T1000 (cell line): Measurements from ENCODE around the gene AP1M2.
A peak's percentile ranks its signal among the peaks of the same experiment; 100 is the strongest.
"Not testable (repeated sequence)": the region's sequence is repeated elsewhere in the genome, so short reads cannot be mapped to it uniquely, and the experiment has no call there.

Source experiments
- DNase-seq: peaks from one replicate; lab custom pipeline; 2025; ENCODE audit warnings: mixed read lengths; lab: John Stamatoyannopoulos, UW

AP1M2 gene

DNA sequence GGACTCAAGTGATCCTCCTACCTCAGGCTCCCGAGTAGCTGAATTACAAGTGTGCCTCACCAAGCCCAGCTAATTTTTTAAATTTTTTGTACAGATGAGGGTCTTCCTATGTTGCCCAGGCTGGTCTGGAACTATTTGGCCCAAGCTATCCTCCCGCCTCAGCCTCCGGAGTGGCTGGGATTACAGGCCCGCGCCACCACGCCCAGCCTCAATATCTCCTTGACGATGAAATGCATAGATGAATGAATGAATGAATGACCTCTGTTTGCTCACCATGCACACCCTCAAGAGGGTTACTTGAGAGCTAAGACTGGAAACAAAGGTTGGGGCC, 14.9 kb upstream of the AP1M2 start:
- DNase-seq = no peak

- no peak for DNase-seq
Observed at GRCh38 chr19:10600149-10600548, 13.0 kb upstream of the AP1M2 start.

DNA sequence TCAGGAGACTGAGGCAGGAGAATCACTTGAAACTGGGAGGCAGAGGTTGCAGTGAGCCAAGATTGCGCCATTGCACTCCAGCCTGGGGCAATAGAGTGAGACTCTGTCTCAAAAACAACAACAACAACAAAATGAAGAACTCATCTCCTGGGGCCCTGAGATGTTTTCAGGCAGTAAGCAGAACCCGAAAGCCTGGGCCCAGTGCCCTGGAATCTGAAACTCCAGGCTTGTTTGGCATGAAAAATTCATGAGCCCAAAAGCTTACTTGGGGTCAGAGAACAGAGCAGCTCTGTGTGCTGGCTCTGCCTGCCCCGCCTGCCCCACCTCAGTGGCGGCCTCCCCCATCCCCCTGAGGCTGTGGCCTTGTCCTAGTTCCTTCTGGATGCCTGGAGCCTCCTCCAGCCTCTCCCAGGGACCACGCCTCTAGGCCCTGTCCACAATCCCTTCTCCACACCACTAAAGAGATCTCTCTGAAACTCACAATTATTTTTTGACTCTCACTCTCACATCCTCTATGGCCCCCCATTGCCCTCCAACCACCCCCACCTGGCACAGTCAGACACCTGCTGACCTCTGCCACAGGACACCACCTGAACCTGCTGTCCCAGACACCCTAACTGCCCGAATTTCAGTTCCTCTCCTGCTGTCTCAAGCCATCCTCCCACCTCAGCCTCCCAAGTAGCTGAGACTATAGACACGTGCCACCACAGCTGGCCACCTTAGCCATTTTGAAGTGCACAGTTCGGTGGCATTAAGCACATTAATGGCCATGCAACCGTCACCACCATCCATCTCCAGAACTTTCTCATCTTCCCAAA, 6.9 kb upstream of the AP1M2 start:
- DNase-seq = no peak

DNA sequence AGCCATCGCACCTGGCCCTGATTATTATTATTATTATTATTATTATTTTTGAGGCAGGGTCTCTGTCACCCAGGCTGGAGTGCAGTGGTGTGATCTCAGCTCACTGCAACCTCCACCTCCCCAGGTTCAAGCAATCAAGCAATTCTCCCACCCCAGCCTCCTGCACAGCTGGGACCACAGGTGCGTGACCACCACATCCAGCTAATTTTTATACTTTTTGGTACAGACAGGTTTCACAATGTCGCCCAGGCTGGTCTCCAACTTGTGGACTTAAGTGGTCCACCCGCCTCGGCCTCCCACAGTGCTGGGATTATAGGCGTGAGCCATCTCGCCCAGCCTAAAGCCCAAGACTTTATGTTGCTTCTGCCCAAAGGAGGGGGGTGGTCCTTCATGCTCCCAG, 6.0 kb upstream of the AP1M2 start:
- no peak for DNase-seq

- no peak for DNase-seq
Observed at GRCh38 chr19:10587839-10588150, 683 bp upstream of the AP1M2 start.

DNA sequence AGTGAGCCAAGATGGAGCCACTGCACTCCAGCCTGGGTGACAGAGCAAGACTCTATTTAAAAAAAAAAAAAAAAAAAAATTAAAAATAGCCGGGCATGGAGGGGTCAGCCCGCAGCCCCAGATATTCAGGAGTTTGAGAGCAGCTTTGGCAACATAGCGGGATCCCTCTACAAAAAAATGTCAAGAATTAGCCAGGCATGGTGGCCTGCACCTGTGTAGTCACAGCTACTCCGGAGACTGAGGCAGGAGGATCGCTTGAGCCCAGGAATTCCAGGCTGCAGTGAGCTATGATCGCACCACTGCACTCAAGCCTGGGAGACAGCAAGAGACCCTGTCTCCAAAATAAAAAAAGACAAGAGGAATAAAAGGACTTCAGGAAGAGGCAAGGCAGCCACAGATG, 716 bp downstream of the AP1M2 start:
- no peak for DNase-seq

- no peak for DNase-seq
Observed at GRCh38 chr19:10583036-10583776, 3.9 kb downstream of the AP1M2 start.

GRCh38 chr19:10582091-10582490, 5.0 kb downstream of the AP1M2 start:
- DNase-seq = no peak

DNA sequence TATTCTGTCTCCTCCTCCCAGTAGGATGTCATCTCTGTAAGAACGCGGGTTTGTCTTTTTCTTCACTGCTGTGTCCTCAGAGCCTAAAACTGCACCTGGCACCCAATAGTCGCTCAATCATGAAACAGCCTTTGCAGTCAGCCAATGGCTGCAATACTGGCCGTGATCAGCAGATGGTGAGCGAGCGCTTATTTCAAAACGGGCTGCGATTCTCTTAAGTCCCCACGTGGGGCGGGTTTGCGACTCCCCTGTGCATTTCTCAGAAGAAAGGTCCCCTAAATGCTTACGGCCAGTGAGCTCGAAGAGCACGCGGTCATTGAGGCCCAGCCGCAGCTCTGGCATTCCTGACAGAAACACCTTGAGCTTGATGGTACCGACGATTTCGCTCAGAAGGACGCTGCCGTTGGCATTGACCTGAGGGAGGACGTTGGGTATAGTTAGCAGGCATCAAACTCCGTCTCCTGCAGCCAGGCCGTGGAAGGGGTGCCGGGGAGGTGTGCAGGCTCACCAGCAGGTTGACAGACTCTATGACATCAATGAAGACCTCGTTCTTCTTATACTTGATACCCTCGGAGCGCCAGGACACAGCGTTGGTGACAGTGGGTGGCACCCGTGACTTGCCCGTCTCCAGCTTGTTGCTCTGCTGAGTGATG, 6.0 kb downstream of the AP1M2 start:
- peak; percentile 66 for DNase-seq

- no peak for DNase-seq
Observed at GRCh38 chr19:10577951-10578350, 9.2 kb downstream of the AP1M2 start.

GRCh38 chr19:10575011-10575716, 11.9 kb downstream of the AP1M2 start:
- no peak for DNase-seq

DNA sequence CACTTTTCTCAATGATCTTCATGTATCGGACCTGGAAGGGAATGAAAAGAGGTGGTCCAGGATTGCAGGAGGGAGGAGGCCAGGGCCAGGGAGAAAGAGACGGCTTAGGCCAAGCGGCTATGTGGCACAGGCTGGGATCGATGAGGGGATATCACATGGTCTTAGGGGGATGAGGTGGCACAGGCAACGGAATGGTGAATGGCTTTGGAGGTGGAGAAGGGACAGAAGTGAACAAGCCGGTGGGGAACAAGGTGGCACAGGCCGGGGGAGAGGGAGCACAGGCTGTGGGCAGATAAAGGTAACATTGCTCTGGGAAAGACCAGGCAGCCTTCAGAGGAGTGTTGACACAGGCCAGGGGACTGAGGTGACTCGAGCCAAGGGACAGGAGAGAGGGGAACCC, 12.7 kb downstream of the AP1M2 start:
- no peak for DNase-seq

DNA sequence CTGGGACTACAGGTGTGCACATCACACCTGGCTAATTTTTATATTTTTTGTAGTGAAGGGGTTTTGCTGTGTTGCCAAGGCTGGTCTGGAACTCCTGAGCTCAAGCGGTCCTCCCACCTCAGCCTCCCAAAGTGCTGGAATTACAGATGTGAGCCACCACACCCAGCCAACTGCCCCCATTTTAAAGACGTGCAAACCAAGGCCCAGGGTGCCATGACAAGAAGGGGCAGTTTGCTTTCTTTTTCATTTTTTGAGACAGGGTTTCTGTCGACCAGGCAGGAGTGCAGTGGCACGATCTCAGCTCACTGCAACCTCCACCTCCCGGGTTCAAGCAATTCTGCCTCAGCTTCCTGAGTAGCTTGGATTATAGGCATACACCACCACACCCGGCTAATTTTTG, 13.3 kb downstream of the AP1M2 start:
- DNase-seq = not testable (repeated sequence)

DNA sequence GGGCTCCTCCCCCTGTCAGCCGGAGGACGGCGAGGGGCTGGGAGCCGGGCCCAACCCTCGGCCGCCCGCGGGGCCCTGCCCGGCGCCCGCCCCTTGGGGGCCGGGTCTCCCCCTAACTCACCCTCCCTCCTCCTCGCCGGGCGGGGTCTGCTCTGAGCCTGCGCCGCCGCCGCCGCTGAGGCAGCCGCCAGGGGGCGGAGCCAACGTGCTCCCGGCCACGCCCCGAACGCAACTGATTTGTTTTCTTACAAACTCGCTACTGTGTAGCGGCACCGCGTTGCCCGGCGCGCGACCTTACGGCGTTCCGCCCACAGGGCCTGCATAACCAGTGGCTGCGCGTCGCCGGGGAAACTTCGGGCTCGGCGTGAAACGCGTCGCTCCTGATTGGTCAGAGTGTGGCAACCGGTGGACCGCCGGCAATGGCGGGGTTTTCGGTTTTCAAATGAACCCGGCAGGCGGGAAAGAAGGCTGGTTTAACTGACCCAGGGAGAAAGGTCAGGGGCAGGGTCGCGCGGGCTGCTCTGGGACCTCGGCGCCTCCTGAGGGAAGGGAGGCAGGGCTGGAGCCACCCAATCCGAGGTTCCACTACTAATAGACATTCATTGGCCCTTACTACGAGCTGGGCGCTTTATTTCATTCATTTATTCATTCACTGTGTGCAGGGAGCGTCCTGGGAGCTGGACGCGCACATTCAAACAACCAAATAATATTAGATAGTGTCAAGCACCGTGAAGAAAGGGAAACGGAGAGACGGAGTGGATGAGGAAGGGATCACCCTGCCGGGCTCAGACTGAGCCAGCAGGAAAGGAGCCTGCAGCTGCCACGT, 18.1 kb downstream of the AP1M2 start, which contains the start of gene CDKN2D:
Gene CDKN2D (minus strand): TSS at position 154 of the 826 bp plus-strand sequence. CDS start 326 bp downstream, outside the sequence.
- peak; percentile 99 for DNase-seq

DNA sequence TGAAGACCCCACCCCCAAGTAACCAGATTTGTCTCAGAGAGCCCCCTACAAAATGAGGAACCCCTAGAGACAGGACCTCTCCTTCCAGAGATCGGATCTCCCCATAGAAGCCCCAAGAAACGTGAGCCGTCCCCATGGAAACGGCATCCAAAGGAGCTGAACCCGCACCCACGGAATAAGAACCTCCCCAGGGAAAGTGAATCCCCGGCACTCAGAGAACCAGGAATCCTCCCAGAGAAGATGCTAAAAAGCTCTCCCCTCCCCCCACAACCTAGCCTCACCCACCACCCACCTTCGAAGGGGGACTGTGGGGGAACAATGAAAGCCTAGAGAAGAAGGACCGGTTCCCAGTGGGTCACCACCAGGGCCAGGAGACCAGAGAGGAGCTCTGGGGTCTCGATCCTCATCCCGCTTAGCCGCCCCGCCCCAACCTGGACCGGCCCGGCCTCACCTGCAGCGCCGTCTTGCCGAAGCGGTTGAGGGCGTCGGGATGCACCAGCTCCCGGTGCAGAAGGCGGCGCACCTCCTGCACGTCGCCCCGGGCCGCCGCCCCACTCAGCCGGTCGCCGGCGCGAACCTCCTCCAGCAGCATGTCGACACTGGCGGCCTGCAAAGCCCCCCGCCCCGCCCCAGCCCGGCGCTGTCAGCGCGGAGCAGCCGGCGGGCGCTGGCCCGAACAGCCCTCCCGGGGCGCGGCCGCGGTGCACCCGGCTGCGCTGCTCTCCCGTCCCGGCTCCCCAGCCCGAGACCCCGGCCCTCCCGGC, 18.9 kb downstream of the AP1M2 start:
- no peak for DNase-seq

DNA sequence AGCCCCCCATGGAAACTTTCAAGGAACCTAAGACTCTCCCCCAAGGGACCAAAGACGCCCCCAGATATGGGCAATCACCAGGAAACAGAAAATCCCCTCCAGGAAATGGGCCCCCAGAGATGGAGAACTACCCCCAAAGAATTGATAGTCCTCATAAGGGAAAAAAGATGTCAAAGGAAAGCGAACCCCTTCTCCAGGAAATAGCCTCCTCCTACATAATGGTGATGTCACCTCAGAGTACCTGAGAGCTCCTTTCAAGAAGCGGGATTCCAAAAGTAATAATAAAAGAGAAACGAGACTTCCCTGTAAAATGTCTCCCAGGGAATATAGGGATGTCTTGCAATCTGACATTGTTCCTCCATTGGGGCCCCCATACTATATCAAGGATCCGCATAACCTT, 19.5 kb downstream of the AP1M2 start:
- no peak for DNase-seq

- DNase-seq = no peak
Observed at GRCh38 chr19:10566658-10567410, 20.3 kb downstream of the AP1M2 start.

DNA sequence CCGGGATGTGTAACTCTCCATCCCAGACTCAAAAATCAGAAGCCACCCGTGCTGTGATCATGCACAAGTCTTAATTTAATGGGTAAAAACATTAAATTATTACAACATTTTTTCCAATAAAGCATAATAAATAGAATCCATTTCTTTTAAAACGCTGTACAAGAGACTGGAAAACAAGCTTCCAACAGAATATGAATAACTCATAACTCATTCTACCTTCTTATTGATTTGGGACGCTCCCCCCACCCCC, 20.8 kb downstream of the AP1M2 start:
- no peak for DNase-seq

- peak; percentile 97 for DNase-seq
Observed at GRCh38 chr19:10565567-10566407, 21.3 kb downstream of the AP1M2 start, which contains the start of gene KRI1. TSS of gene KRI1 (minus strand) at chr19:10566010. CDS start at chr19:10565999, 11 bp downstream.
